Smooth muscle cell (in vitro differentiated cells): ENCODE measurements around the gene AGBL2. TPM values are rescaled to one million over a fixed set of nuclear protein-coding genes. Genes with fewer than 3 reads are reported as not detected.

Experiments used
- DNase-seq: peaks from one replicate; lab custom pipeline; 2025; ENCODE audit not compliant: unreplicated experiment; lab: John Stamatoyannopoulos, UW
- H2AFZ ChIP-seq: fragments of 200-600 bp; sonication (generic); 2 replicates; pipeline ENCODE4 v1.6.0; 2016; ENCODE audit warnings: antibody characterized with exemption, low read depth, mild to moderate bottlenecking
- H3F3A ChIP-seq: fragments of 200-600 bp; sonication (generic); 2 replicates; pipeline ENCODE4 v1.6.0; 2017; ENCODE audit warnings: antibody characterized with exemption, low read depth
- H3K27ac ChIP-seq: fragments of 200-600 bp; sonication (generic); 2 replicates; pipeline ENCODE4 v1.5.1; 2016; ENCODE audit warnings: low read depth, mild to moderate bottlenecking
- H3K27me3 ChIP-seq: fragments of 200-600 bp; sonication (generic); 2 replicates; pipeline ENCODE4 v1.6.1; 2016; ENCODE audit warnings: low read depth, mild to moderate bottlenecking
- H3K36me3 ChIP-seq: fragments of 200-600 bp; sonication (generic); 2 replicates; pipeline ENCODE4 v1.5.1; 2016; ENCODE audit warnings: low read depth
- H3K4me1 ChIP-seq: fragments of 200-600 bp; sonication (generic); 2 replicates; pipeline ENCODE4 v1.5.1; 2016; ENCODE audit warnings: low read depth
- H3K4me2 ChIP-seq: fragments of 200-600 bp; sonication (generic); 2 replicates; pipeline ENCODE4 v1.6.0; 2016; ENCODE audit warnings: mild to moderate bottlenecking
- H3K4me3 ChIP-seq: fragments of 200-600 bp; sonication (generic); 2 replicates; pipeline ENCODE4 v1.5.1; 2016; ENCODE audit warnings: mild to moderate bottlenecking
- H3K79me2 ChIP-seq: fragments of 200-600 bp; sonication (generic); 2 replicates; pipeline ENCODE4 v1.6.0; 2016; ENCODE audit warnings: low read depth, mild to moderate bottlenecking
- H3K9ac ChIP-seq: fragments of 200-600 bp; sonication (generic); 2 replicates; pipeline ENCODE4 v1.6.0; 2016; ENCODE audit warnings: low read depth
- H3K9me3 ChIP-seq: fragments of 200-600 bp; sonication (generic); replicated peaks from 2 replicates; pipeline ENCODE4 v1.5.1; 2016; ENCODE audit warnings: low read depth
- H4K20me1 ChIP-seq: fragments of 200-600 bp; sonication (generic); 2 replicates; pipeline ENCODE4 v1.6.0; 2016; ENCODE audit warnings: low read depth
- WGBS: methylation state at CpG from one replicate; pipeline ENCODE4 v1.1.7; 2016; ENCODE audit warnings: low lambda C conversion rate; 5-methylcytosine and 5-hydroxymethylcytosine counted together
- polyA plus RNA-seq: library from polyadenylated mRNA; unstranded; fragments of >200 nt; fragmentation: Nextera tagmentation; extraction: Ambion mirVana; gene quantifications from 2 replicates; pipeline ENCODE4 v1.2.1, GENCODE V29; 2016
- total RNA-seq: library from RNA; depleted of rRNA; stranded (reverse); fragments of >200 nt; gene quantifications from 2 replicates; pipeline ENCODE4 v1.2.3, GENCODE V29; 2014
- TF ChIP-seq, protein P1 (sequence below): fragments of 200-600 bp; sonication (generic); IDR thresholded peaks from 2 replicates; pipeline ENCODE4 v1.5.1; 2017; ENCODE audit warnings: borderline replicate concordance, mild to moderate bottlenecking, antibody characterized with exemption; ENCODE audit not compliant: insufficient read depth, poor library complexity, severe bottlenecking

The AGBL2 gene
- total and polyA plus RNA-seq, 2 experiments from 2014 or later: 1.1 TPM; not detected in 1

DNA sequence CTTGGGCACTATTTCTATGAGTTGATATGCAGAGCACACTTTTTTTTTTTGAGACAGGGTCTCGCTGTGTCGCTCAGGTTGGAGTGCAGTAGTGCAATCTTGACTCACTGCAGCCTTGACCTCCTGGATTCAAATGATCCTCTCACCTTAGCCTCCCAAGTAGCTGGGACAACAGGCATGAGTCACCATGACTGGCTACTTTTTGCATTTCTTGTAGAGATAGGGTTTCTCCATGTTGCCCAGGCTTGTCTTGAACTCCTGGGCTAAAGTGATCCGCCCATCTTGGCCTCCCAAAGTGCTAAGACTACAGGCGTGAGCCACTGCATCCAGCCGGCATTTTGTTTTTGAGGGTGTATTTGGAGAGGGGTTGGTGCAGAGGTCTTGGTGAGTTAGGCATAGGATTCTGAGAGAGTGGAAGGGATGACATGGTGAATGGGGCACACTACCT lies 42.9 kb downstream of the AGBL2 start:
- Histone ChIP-seq H3K27ac (no peak overlapping the region), H3K9ac (no peak overlapping the region), H4K20me1 (no peaks in the 10 kb centered on the region), H3K4me2 (no peak overlapping the region), H3K4me3 (no peak overlapping the region), H3F3A (no peaks in the 10 kb centered on the region), H2AFZ (no peak overlapping the region), H3K27me3 (no peaks in the 10 kb centered on the region), H3K9me3 (no peaks in the 10 kb centered on the region), H3K36me3 (no peaks in the 10 kb centered on the region), H3K4me1 (no peaks in the 10 kb centered on the region), H3K79me2 (no peaks in the 10 kb centered on the region)
- 96% methylated on average over 5 of the region's 5 CpGs for WGBS
- DNase-seq: no peak
- TF ChIP-seq, protein P1, sequence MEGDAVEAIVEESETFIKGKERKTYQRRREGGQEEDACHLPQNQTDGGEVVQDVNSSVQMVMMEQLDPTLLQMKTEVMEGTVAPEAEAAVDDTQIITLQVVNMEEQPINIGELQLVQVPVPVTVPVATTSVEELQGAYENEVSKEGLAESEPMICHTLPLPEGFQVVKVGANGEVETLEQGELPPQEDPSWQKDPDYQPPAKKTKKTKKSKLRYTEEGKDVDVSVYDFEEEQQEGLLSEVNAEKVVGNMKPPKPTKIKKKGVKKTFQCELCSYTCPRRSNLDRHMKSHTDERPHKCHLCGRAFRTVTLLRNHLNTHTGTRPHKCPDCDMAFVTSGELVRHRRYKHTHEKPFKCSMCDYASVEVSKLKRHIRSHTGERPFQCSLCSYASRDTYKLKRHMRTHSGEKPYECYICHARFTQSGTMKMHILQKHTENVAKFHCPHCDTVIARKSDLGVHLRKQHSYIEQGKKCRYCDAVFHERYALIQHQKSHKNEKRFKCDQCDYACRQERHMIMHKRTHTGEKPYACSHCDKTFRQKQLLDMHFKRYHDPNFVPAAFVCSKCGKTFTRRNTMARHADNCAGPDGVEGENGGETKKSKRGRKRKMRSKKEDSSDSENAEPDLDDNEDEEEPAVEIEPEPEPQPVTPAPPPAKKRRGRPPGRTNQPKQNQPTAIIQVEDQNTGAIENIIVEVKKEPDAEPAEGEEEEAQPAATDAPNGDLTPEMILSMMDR: no peak

DNA sequence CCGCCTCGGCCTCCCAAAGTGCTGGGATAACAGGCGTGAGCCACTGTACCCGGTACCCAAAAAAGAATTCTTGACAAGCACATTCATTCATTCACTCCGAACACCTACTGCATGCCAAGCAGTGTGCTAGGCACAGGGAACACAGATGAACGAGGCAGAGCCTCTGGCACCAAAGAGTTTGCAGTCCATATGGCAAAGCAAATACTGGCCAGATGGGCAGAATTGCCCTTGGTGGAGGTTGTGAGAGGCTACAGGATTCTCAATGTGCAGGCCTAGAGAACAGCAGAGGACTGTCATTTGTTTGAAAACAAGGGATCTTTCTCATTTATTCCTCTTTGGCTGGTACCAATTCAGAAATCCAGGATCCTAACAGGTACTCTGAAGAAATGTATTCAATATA lies 45.3 kb downstream of the AGBL2 start:
- Histone ChIP-seq H3K4me2 (no peak overlapping the region), H3K36me3 (no peaks in the 10 kb centered on the region)
- 97% methylated on average over 6 of the region's 6 CpGs for WGBS

DNA sequence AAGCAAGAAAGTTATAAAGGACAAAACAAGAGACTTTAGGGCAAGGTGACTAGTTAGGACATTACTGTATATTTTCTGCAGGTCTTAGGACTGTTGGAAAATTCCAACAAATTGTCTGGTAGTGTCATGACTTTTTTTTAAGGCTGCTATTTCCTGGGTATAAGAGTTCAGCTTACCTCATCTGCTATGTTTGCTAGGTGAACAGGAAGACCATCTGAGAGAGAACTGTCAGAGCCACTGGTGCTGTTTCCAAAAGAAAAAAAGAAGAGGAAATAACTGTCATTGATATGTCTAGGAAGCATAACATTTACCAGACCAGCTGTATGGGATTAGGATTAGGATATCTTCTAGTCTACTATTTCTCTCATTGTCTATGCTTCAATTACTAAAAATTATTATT lies 46.5 kb downstream of the AGBL2 start:
- TF ChIP-seq, protein P1: no peak
- Histone ChIP-seq H3K27ac (no peak overlapping the region), H3K4me3 (no peak overlapping the region), H3K79me2 (no peaks in the 10 kb centered on the region), H3F3A (no peaks in the 10 kb centered on the region), H3K9me3 (no peaks in the 10 kb centered on the region), H3K4me2 (no peak overlapping the region), H3K36me3 (no peaks in the 10 kb centered on the region), H3K4me1 (no peaks in the 10 kb centered on the region), H3K27me3 (no peaks in the 10 kb centered on the region), H2AFZ (no peak overlapping the region), H4K20me1 (no peaks in the 10 kb centered on the region), H3K9ac (no peak overlapping the region)
- no peak for DNase-seq

More for the DNA sequence above, 45.3 kb downstream of the AGBL2 start:
- no peak overlapping the region for H3K4me3 ChIP-seq
- no peaks in the 10 kb centered on the region for H3K9me3 ChIP-seq
- no peaks in the 10 kb centered on the region for H4K20me1 ChIP-seq
- no peak overlapping the region for H3K9ac ChIP-seq
- H3K27me3 ChIP-seq: no peaks in the 10 kb centered on the region
- DNase-seq: no peak
- no peak overlapping the region for H3K27ac ChIP-seq
- no peaks in the 10 kb centered on the region for H3K4me1 ChIP-seq
- H2AFZ ChIP-seq: no peak overlapping the region
- TF ChIP-seq, protein P1: no peak
- H3F3A ChIP-seq: no peaks in the 10 kb centered on the region
- no peaks in the 10 kb centered on the region for H3K79me2 ChIP-seq

DNA sequence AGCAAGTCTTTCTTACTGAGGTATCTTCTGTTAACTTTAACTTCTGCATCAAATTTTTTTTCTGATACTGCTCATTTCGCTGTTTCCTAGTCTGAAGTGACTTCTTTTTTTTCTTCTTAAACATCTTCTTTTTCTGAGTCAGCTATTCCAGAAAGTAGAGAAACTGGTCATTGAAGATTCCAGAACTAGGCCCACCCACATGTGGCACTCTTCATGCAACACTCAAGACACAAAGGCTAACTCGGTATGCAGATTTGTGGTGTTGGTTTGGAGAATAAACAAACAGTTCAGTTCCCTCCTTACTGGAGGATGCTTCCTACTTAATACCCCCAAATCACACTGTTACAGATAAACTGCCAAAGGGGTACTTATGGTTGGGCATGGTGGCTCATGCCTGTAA lies 47.6 kb downstream of the AGBL2 start:
- no peaks in the 10 kb centered on the region for H3K9me3 ChIP-seq
- no peak overlapping the region for H3K27ac ChIP-seq
- H3K27me3 ChIP-seq: no peaks in the 10 kb centered on the region
- H3K4me3 ChIP-seq: no peak overlapping the region
- H3F3A ChIP-seq: no peaks in the 10 kb centered on the region
- peak overlapping the region; percentile 39 for H2AFZ ChIP-seq
- H3K79me2 ChIP-seq: no peaks in the 10 kb centered on the region
- H4K20me1 ChIP-seq: no peaks in the 10 kb centered on the region
- WGBS: 76% methylated on average over 2 of the region's 2 CpGs
- H3K36me3 ChIP-seq: no peaks in the 10 kb centered on the region
- DNase-seq: no peak
- no peak overlapping the region for H3K9ac ChIP-seq
- no peaks in the 10 kb centered on the region for H3K4me1 ChIP-seq
- TF ChIP-seq, protein P1: no peak
- no peak overlapping the region for H3K4me2 ChIP-seq
